ENCODE results near the gene CHAF1A. TPM values are rescaled to one million over a fixed set of nuclear protein-coding genes. Genes with fewer than 3 reads are reported as not detected.

CHAF1A gene
- total and polyA plus RNA-seq, 2 of the 4 experiments (the other 2 are of a cell fraction), result 12.4 to 22.9 TPM

GRCh38 chr19:4429256-4429655 lies 26.8 kb downstream of the CHAF1A start:
- peak overlapping the region; percentile 23; the same call in 1 of the 2 replicates for H3K27ac ChIP-seq (ENCODE audit: insufficient read depth, low read length)
- dilution Hi-C loops (cut with HindIII; ENCODE audit: low sequenced_read_pairs, unreplicated experiment), result no loop called here

More at GRCh38 chr19:4429256-4429655, 26.8 kb downstream of the CHAF1A start:
- Histone ChIP-seq H3K14ac (replicated peaks; ENCODE audit: low read depth, low read length) (no peak overlapping the region), H3K36me3 (ENCODE audit: control insufficient read depth, insufficient read depth, low read length) (peaks cover 20% of the 10 kb centered on the region), H2BK15ac (ENCODE audit: low read depth, low read length) (no peak overlapping the region), H3K4me1 (ENCODE audit: control insufficient read depth, insufficient read depth, low read length) (peaks cover 11% of the 10 kb centered on the region; the same call in 1 of the 2 replicates), H3K18ac (ENCODE audit: low read depth, low read length) (no peak overlapping the region), H2BK20ac (ENCODE audit: low read depth, low read length) (no peak overlapping the region), H4K5ac (ENCODE audit: low read depth, low read length) (no peak overlapping the region), H3K4ac (ENCODE audit: low read depth, low read length) (no peak overlapping the region), H3K23ac (ENCODE audit: low read depth, low read length) (no peak overlapping the region), H4K8ac (ENCODE audit: low read depth in 2 of 2, low read length in 2 of 2) (no peak overlapping the region), H4K20me1 (ENCODE audit: insufficient read depth, low read length) (no peaks in the 10 kb centered on the region), H3K9me1 (ENCODE audit: insufficient read depth, low read length) (no peaks in the 10 kb centered on the region; the same call in 1 of the 2 replicates), H3K9ac (ENCODE audit: low read depth, low read length) (no peak overlapping the region), H3K4me3 (ENCODE audit: insufficient read depth, low read depth, low read length) (no peak overlapping the region), H2AFZ (replicated peaks; ENCODE audit: low read length, poor library complexity) (no peak overlapping the region), H3K27me3 (ENCODE audit: control insufficient read depth, insufficient read depth, low read length) (no peaks in the 10 kb centered on the region), H2BK5ac (ENCODE audit: low read depth, low read length, poor library complexity, severe bottlenecking) (no peak overlapping the region), H2AK9ac (replicated peaks; ENCODE audit: low read depth, low read length, poor library complexity) (peak overlapping the region; percentile 71), H3K56ac (ENCODE audit: extremely low read depth, insufficient read depth, low read length) (no peak overlapping the region), H3K79me1 (ENCODE audit: low read depth in 1 of 2, low read length in 2 of 2) (peaks cover 6% of the 10 kb centered on the region in 2 experiments; a peak in 1 of 4 replicates), H3K9me3 (ENCODE audit: control insufficient read depth, insufficient read depth, low read length) (no peaks in the 10 kb centered on the region), H3K4me2 (ENCODE audit: low read depth, low read length) (no peak overlapping the region), H2BK120ac (ENCODE audit: low read depth, low read length) (no peak overlapping the region), H4K91ac (ENCODE audit: insufficient read depth, low read depth, low read length) (0 out of 2 replicates have a peak overlapping the region, but pooled peaks have one; percentile 24), H2AK5ac (ENCODE audit: low read depth, low read length) (no peak overlapping the region)
- intact Hi-C loops (cut with micrococcal nuclease), result no loop called here
- CTCF ChIA-PET, result no interaction called here
- TF ChIP-seq USF2 (IDR thresholded peaks at IDR 0.05; ENCODE audit: low read depth, low read length) (no peak), CEBPB (IDR thresholded peaks at IDR 0.05; ENCODE audit: low read depth, low read length) (peak; percentile 16; the same call in 1 of the 2 replicates)
- in situ Hi-C loops (cut with MboI; ENCODE audit: low sequenced_read_pairs), result no loop called here
- BruUV-seq (replicated peaks), result no TSS peak
- POLR2A ChIA-PET (ENCODE audit: unreplicated experiment), result no interaction called here
- ATAC-seq (ENCODE audit: low read depth) (no peak), DNase-seq (peak; percentile 62)
- WGBS, 2 experiments (ENCODE audit: extremely low coverage in 2 of 2, insufficient read length in 1 of 2), result 92% methylated on average over 4 of the region's 16 CpGs; no CpG with 5 or more reads in 1 of the 2 experiments
